Trophoblast cell (in vitro differentiated cells and primary cell): ENCODE data around the gene CENPX.

Source experiments
- DNase-seq, 2 donors: peaks; one replicate each; pipeline ENCODE4 v3.0.0-alpha.2; 2016
- H2AFZ ChIP-seq: 2 replicates; pipeline ENCODE4 v1.6.1; 2013; ENCODE audit warnings: low read length, moderate library complexity, mild to moderate bottlenecking; ENCODE audit not compliant: insufficient read depth, poor library complexity
- H2AK5ac ChIP-seq: 2 replicates; pipeline ENCODE4 v1.6.1; 2013; ENCODE audit warnings: mild to moderate bottlenecking, low read length
- H2BK120ac ChIP-seq: 2 replicates; pipeline ENCODE4 v1.6.1; 2013; ENCODE audit warnings: low read length, mild to moderate bottlenecking, moderate library complexity; ENCODE audit not compliant: insufficient read depth, poor library complexity
- H2BK12ac ChIP-seq: 2 replicates; pipeline ENCODE4 v1.6.1; 2013; ENCODE audit warnings: mild to moderate bottlenecking, low read length, moderate library complexity
- H2BK5ac ChIP-seq: 2 replicates; pipeline ENCODE4 v1.6.1; 2013; ENCODE audit warnings: low read length, low read depth, moderate library complexity, mild to moderate bottlenecking; ENCODE audit not compliant: poor library complexity
- H3K14ac ChIP-seq: 2 replicates; pipeline ENCODE4 v1.6.1; 2013; ENCODE audit warnings: mild to moderate bottlenecking, low read length
- H3K18ac ChIP-seq: 2 replicates; pipeline ENCODE4 v1.6.1; 2013; ENCODE audit warnings: mild to moderate bottlenecking, low read length
- H3K23ac ChIP-seq: 2 replicates; pipeline ENCODE4 v1.6.1; 2013; ENCODE audit warnings: low read length
- H3K27ac ChIP-seq: 2 replicates; pipeline ENCODE4 v1.5.1; 2013; ENCODE audit warnings: low read depth, mild to moderate bottlenecking, inconsistent platforms, low read length, moderate library complexity
- H3K27me3 ChIP-seq: 2 replicates; pipeline ENCODE4 v1.6.1; 2013; ENCODE audit warnings: inconsistent platforms, mild to moderate bottlenecking, low read length, moderate library complexity; ENCODE audit not compliant: insufficient read depth
- H3K36me3 ChIP-seq, 2 experiments: 1 replicate in 1 of 2; 2 replicates in 1 of 2; pipeline ENCODE4 v1.6.1; 2013; ENCODE audit warnings: low read length in 2 of 2, mild to moderate bottlenecking in 2 of 2, moderate library complexity in 1 of 2; ENCODE audit not compliant: insufficient read depth in 2 of 2, control insufficient read depth in 1 of 2
- H3K4ac ChIP-seq: 2 replicates; pipeline ENCODE4 v1.6.1; 2013; ENCODE audit warnings: low read depth, mild to moderate bottlenecking, low read length, moderate library complexity
- H3K4me1 ChIP-seq, 2 experiments: 1 replicate in 1 of 2; 2 replicates in 1 of 2; pipeline ENCODE4 v1.6.1; 2013; ENCODE audit warnings: low read length in 2 of 2, mild to moderate bottlenecking in 2 of 2, moderate library complexity in 1 of 2; ENCODE audit not compliant: insufficient read depth in 2 of 2, control insufficient read depth in 1 of 2
- H3K4me2 ChIP-seq: 2 replicates; pipeline ENCODE4 v1.6.1; 2013; ENCODE audit warnings: inconsistent platforms, mild to moderate bottlenecking, low read length, moderate library complexity
- H3K4me3 ChIP-seq: 2 replicates; pipeline ENCODE4 v1.5.1; 2013; ENCODE audit warnings: mild to moderate bottlenecking, low read depth, low read length, inconsistent platforms
- H3K79me1 ChIP-seq: one replicate; pipeline ENCODE4 v1.6.1; 2013; ENCODE audit warnings: low read length
- H3K79me2 ChIP-seq: 2 replicates; pipeline ENCODE4 v1.6.1; 2013; ENCODE audit warnings: low read length, mild to moderate bottlenecking; ENCODE audit not compliant: control insufficient read depth, insufficient read depth, poor library complexity
- H3K9ac ChIP-seq: 2 replicates; pipeline ENCODE4 v1.6.1; 2013; ENCODE audit warnings: mild to moderate bottlenecking, low read length
- H3K9me3 ChIP-seq: 2 replicates; pipeline ENCODE4 v1.6.1; 2013; ENCODE audit warnings: low read depth, mild to moderate bottlenecking, control low read depth, inconsistent platforms, low read length; ENCODE audit not compliant: insufficient read depth
- H4K12ac ChIP-seq: 2 replicates; pipeline ENCODE4 v1.6.1; 2013; ENCODE audit warnings: low read depth, mild to moderate bottlenecking, low read length, moderate library complexity
- H4K8ac ChIP-seq: 2 replicates; pipeline ENCODE4 v1.6.1; 2013; ENCODE audit warnings: low read depth, mild to moderate bottlenecking, low read length, moderate library complexity
- H4K91ac ChIP-seq: one replicate; pipeline ENCODE4 v1.6.1; 2013; ENCODE audit warnings: low read depth, mild to moderate bottlenecking, low read length, moderate library complexity
- WGBS: extraction: QIAGEN DNeasy Blood & Tissue Kit; methylation state at CpG from one replicate; pipeline ENCODE4 v1.1.7; 2013; ENCODE audit warnings: missing lambda C conversion rate; ENCODE audit not compliant: insufficient read length, insufficient coverage; ENCODE audit errors: extremely low coverage; 5-methylcytosine and 5-hydroxymethylcytosine counted together

Gene CENPX

GRCh38 chr17:81999976-82000802, 22.5 kb downstream of the CENPX start:
- no peak overlapping the region for H3K4me2 ChIP-seq
- H2BK5ac ChIP-seq: no peak overlapping the region
- H3K9me3 ChIP-seq: no peaks in the 10 kb centered on the region
- no peak overlapping the region for H3K18ac ChIP-seq
- H2BK12ac ChIP-seq: no peak overlapping the region
- H3K36me3 ChIP-seq: peaks cover 4 to 5% of the 10 kb centered on the region in 2 experiments
- no peak overlapping the region for H2BK120ac ChIP-seq
- H2AK5ac ChIP-seq: peak overlapping the region; percentile 15
- no CpG with 5 or more reads among the region's 36 CpGs for WGBS
- no peak overlapping the region for H4K12ac ChIP-seq
- H3K4ac ChIP-seq: no peak overlapping the region
- no peak overlapping the region for H3K27ac ChIP-seq
- no peak overlapping the region for H2AFZ ChIP-seq
- H3K79me2 ChIP-seq: peaks cover 6% of the 10 kb centered on the region
- H3K9ac ChIP-seq: no peak overlapping the region
- H3K14ac ChIP-seq: peak overlapping the region; percentile 5
- peak overlapping the region; percentile 63 for H4K91ac ChIP-seq
- no peaks in the 10 kb centered on the region for H3K27me3 ChIP-seq
- no peak overlapping the region for H3K4me3 ChIP-seq
- H4K8ac ChIP-seq: no peak overlapping the region
- H3K4me1 ChIP-seq: peaks cover 21 to 25% of the 10 kb centered on the region in 2 experiments
- peak in 1 of 2 donors; percentile 24 for DNase-seq
- no peak overlapping the region for H3K23ac ChIP-seq
- H3K79me1 ChIP-seq: peaks cover 23% of the 10 kb centered on the region

- H3K9ac ChIP-seq: no peak overlapping the region
- no peak overlapping the region for H2BK5ac ChIP-seq
- no peak overlapping the region for H4K12ac ChIP-seq
- H3K14ac ChIP-seq: no peak overlapping the region
- no peak overlapping the region for H3K27ac ChIP-seq
- no peaks in the 10 kb centered on the region for H3K9me3 ChIP-seq
- peaks cover 5% of the 10 kb centered on the region for H3K79me2 ChIP-seq
- WGBS: no CpG with 5 or more reads among the region's 12 CpGs
- peak; percentile 80 to 86 for DNase-seq
- H2BK120ac ChIP-seq: no peak overlapping the region
- H4K8ac ChIP-seq: no peak overlapping the region
- H3K4me1 ChIP-seq: peaks cover 15 to 20% of the 10 kb centered on the region in 2 experiments
- H2AFZ ChIP-seq: no peak overlapping the region
- no peaks in the 10 kb centered on the region for H3K27me3 ChIP-seq
- H3K23ac ChIP-seq: no peak overlapping the region
- H2BK12ac ChIP-seq: no peak overlapping the region
- H3K4me3 ChIP-seq: no peak overlapping the region
- no peak overlapping the region for H3K4me2 ChIP-seq
- H3K18ac ChIP-seq: no peak overlapping the region
- no peak overlapping the region for H2AK5ac ChIP-seq
- peak overlapping the region; percentile 63 for H4K91ac ChIP-seq
- no peak overlapping the region for H3K4ac ChIP-seq
- peaks cover 17% of the 10 kb centered on the region for H3K79me1 ChIP-seq
- H3K36me3 ChIP-seq: peaks cover 4 to 5% of the 10 kb centered on the region in 2 experiments
These were observed 23.1 kb downstream of the CENPX start for GRCh38 chr17:81999587-81999975.

- no peak overlapping the region for H3K4ac ChIP-seq
- H3K36me3 ChIP-seq: peaks cover 4 to 12% of the 10 kb centered on the region in 2 experiments
- H3K9me3 ChIP-seq: no peaks in the 10 kb centered on the region
- H3K4me1 ChIP-seq: peaks cover 9 to 13% of the 10 kb centered on the region in 2 experiments
- no peaks in the 10 kb centered on the region for H3K79me2 ChIP-seq
- no peak overlapping the region for H2AFZ ChIP-seq
- peak overlapping the region; percentile 8 for H2BK120ac ChIP-seq
- no peak overlapping the region for H3K23ac ChIP-seq
- H2BK5ac ChIP-seq: no peak overlapping the region
- no peak overlapping the region for H3K4me3 ChIP-seq
- H3K79me1 ChIP-seq: peaks cover 11% of the 10 kb centered on the region
- H3K9ac ChIP-seq: no peak overlapping the region
- no peak overlapping the region for H3K14ac ChIP-seq
- H3K27me3 ChIP-seq: no peaks in the 10 kb centered on the region
- peak; percentile 99 for DNase-seq
- no CpG with 5 or more reads among the region's 14 CpGs for WGBS
- no peak overlapping the region for H3K4me2 ChIP-seq
- H2AK5ac ChIP-seq: peak overlapping the region; percentile 16
- no peak overlapping the region for H3K27ac ChIP-seq
- H3K18ac ChIP-seq: peak overlapping the region; percentile 14
- peak overlapping the region; percentile 3 for H4K8ac ChIP-seq
- H2BK12ac ChIP-seq: peak overlapping the region; percentile 5
- H4K91ac ChIP-seq: peak overlapping the region; percentile 20
- no peak overlapping the region for H4K12ac ChIP-seq
These were observed 23.8 kb downstream of the CENPX start for GRCh38 chr17:81998691-81999438.

- WGBS: no CpG with 5 or more reads among the region's 7 CpGs
- H3K79me1 ChIP-seq: peaks cover 7% of the 10 kb centered on the region
- no peaks in the 10 kb centered on the region for H3K79me2 ChIP-seq
- peaks cover 5 to 8% of the 10 kb centered on the region in 2 experiments for H3K4me1 ChIP-seq
- no peak overlapping the region for H3K27ac ChIP-seq
- H3K9ac ChIP-seq: no peak overlapping the region
- no peak overlapping the region for H3K23ac ChIP-seq
- no peak overlapping the region for H2AK5ac ChIP-seq
- H2BK12ac ChIP-seq: no peak overlapping the region
- no peak overlapping the region for H3K4me3 ChIP-seq
- no peak overlapping the region for H2BK5ac ChIP-seq
- H3K27me3 ChIP-seq: no peaks in the 10 kb centered on the region
- H3K4ac ChIP-seq: no peak overlapping the region
- H3K4me2 ChIP-seq: no peak overlapping the region
- DNase-seq: peak in 1 of 2 donors; percentile 19
- H2BK120ac ChIP-seq: no peak overlapping the region
- no peak overlapping the region for H4K8ac ChIP-seq
- no peak overlapping the region for H3K14ac ChIP-seq
- H2AFZ ChIP-seq: no peak overlapping the region
- peaks cover 4 to 12% of the 10 kb centered on the region in 2 experiments for H3K36me3 ChIP-seq
- no peak overlapping the region for H4K12ac ChIP-seq
- H3K9me3 ChIP-seq: no peaks in the 10 kb centered on the region
- no peak overlapping the region for H3K18ac ChIP-seq
- H4K91ac ChIP-seq: no peak overlapping the region
These were observed 24.5 kb downstream of the CENPX start for GRCh38 chr17:81998212-81998611.
